Keratinocyte (primary cell): Measurements from ENCODE around the gene SPPL2B. TPM values are rescaled to one million over a fixed set of nuclear protein-coding genes. Genes with fewer than 3 reads are reported as not detected.

Source experiments
- DNase-seq: peaks from one replicate; pipeline ENCODE4 v3.0.0-alpha.2; 2011; ENCODE audit warnings: low read depth, missing footprints, low spot score
- FAIRE-seq: peaks from 2 replicates; lab custom pipeline; 2011; peaks lifted over from hg19 to GRCh38; lab: Jason Lieb, UNC
- H2AFZ ChIP-seq: 2 replicates; pipeline ENCODE4 v1.6.0; 2012; ENCODE audit warnings: low read length, control low read depth, inconsistent platforms; ENCODE audit not compliant: control insufficient read depth
- H3K27ac ChIP-seq: 2 replicates; pipeline ENCODE4 v1.5.1; 2011; ENCODE audit warnings: low read length; ENCODE audit not compliant: control insufficient read depth, insufficient read depth
- H3K27me3 ChIP-seq: 3 replicates; pipeline ENCODE4 v1.6.0; 2011; ENCODE audit warnings: low read length; ENCODE audit not compliant: control insufficient read depth, insufficient read depth; ENCODE audit errors: extremely low read depth
- H3K36me3 ChIP-seq, 2 experiments: 2 replicates in 1 of 2; 3 replicates in 1 of 2; pipeline ENCODE4 v1.5.1; 2011; ENCODE audit warnings: low read length in 2 of 2, mild to moderate bottlenecking in 1 of 2; ENCODE audit not compliant: control insufficient read depth in 2 of 2, insufficient read depth in 2 of 2; ENCODE audit errors: extremely low read depth in 1 of 2
- H3K4me1 ChIP-seq: 3 replicates; pipeline ENCODE4 v1.5.1; 2011; ENCODE audit warnings: low read length; ENCODE audit not compliant: control insufficient read depth, insufficient read depth; ENCODE audit errors: extremely low read depth
- H3K4me2 ChIP-seq: 3 replicates; pipeline ENCODE4 v1.6.0; 2011; ENCODE audit warnings: low read depth, low read length; ENCODE audit not compliant: control insufficient read depth, insufficient read depth; ENCODE audit errors: extremely low read depth
- H3K4me3 ChIP-seq, 3 experiments: fragments of 200-600 bp in 1 of 3; sonication (generic) in 1 of 3; 2 replicates in 2 of 3; 3 replicates in 1 of 3; pipeline ENCODE4 v1.5.1; 2011 to 2016; ENCODE audit warnings: low read length in 3 of 3, mild to moderate bottlenecking in 3 of 3, control low read depth in 2 of 3, inconsistent platforms in 1 of 3, low read depth in 1 of 3, mixed read lengths in 1 of 3, mixed run types in 1 of 3, moderate library complexity in 1 of 3; ENCODE audit not compliant: control insufficient read depth in 2 of 3, insufficient read depth in 2 of 3; ENCODE audit errors: extremely low read depth in 1 of 3
- H3K79me2 ChIP-seq: 2 replicates; pipeline ENCODE4 v1.6.0; 2012; ENCODE audit warnings: low read length; ENCODE audit not compliant: control insufficient read depth, insufficient read depth
- H3K9ac ChIP-seq: 3 replicates; pipeline ENCODE4 v1.6.0; 2011; ENCODE audit warnings: low read length; ENCODE audit not compliant: control insufficient read depth, insufficient read depth; ENCODE audit errors: extremely low read depth
- H3K9me1 ChIP-seq: 3 replicates; pipeline ENCODE4 v1.6.0; 2011; ENCODE audit warnings: low read length; ENCODE audit not compliant: control insufficient read depth, insufficient read depth; ENCODE audit errors: extremely low read depth
- H3K9me3 ChIP-seq: 2 replicates; pipeline ENCODE4 v1.5.1; 2012; ENCODE audit warnings: low read depth, low read length; ENCODE audit not compliant: control insufficient read depth
- H4K20me1 ChIP-seq: 3 replicates; pipeline ENCODE4 v1.6.0; 2011; ENCODE audit warnings: low read length; ENCODE audit not compliant: control insufficient read depth, insufficient read depth; ENCODE audit errors: extremely low read depth
- EZH2 ChIP-seq: IDR thresholded peaks from one replicate; pipeline ENCODE4 v1.6.1; 2012; ENCODE audit warnings: inconsistent platforms, mild to moderate bottlenecking, low read length, moderate library complexity
- dilution Hi-C: fragments of 300-500 bp; cut with MboI; formaldehyde crosslinking; loops from one replicate; pipeline ENCODE4 v1.7.0; 2020; ENCODE audit warnings: low sequenced_read_pairs; ENCODE audit not compliant: extremely low pct_ligation_motif_present
- polyA plus RNA-seq, 5 experiments: library from polyadenylated mRNA; depleted of rRNA in 3 of 5; stranded (reverse) in 3 of 5; stranded (forward) in 1 of 5; unstranded in 1 of 5; fragments of >200 nt; gene quantifications; 1 replicate in 1 of 5; 2 replicates in 3 of 5; 3 replicates in 1 of 5; pipeline versions ENCODE4 v1.2.1 to v1.2.3, GENCODE V29; 2011 to 2012; ENCODE audit warnings: missing spikeins in 2 of 5, low read depth in 1 of 5, low replicate concordance in 1 of 5
- TF ChIP-seq, protein P1 (sequence below), 3 experiments: IDR thresholded peaks in 1 of 3; conservative IDR thresholded peaks in 1 of 3; optimal IDR thresholded peaks in 1 of 3; 2 replicates in 2 of 3; 3 replicates in 1 of 3; pipeline versions ENCODE3 to v1.5.1; 2011; ENCODE audit warnings: low read length in 3 of 3, mild to moderate bottlenecking in 3 of 3, moderate library complexity in 2 of 3, control low read depth in 1 of 3, inconsistent platforms in 1 of 3; ENCODE audit not compliant: insufficient read depth in 2 of 3; ENCODE audit errors: extremely low read depth in 1 of 3

Gene SPPL2B
- polyA plus RNA-seq, 1 donor (not counting 4 experiments of a cell fraction or from before 2014, with no cell fraction given), result 9.3 TPM

DNA sequence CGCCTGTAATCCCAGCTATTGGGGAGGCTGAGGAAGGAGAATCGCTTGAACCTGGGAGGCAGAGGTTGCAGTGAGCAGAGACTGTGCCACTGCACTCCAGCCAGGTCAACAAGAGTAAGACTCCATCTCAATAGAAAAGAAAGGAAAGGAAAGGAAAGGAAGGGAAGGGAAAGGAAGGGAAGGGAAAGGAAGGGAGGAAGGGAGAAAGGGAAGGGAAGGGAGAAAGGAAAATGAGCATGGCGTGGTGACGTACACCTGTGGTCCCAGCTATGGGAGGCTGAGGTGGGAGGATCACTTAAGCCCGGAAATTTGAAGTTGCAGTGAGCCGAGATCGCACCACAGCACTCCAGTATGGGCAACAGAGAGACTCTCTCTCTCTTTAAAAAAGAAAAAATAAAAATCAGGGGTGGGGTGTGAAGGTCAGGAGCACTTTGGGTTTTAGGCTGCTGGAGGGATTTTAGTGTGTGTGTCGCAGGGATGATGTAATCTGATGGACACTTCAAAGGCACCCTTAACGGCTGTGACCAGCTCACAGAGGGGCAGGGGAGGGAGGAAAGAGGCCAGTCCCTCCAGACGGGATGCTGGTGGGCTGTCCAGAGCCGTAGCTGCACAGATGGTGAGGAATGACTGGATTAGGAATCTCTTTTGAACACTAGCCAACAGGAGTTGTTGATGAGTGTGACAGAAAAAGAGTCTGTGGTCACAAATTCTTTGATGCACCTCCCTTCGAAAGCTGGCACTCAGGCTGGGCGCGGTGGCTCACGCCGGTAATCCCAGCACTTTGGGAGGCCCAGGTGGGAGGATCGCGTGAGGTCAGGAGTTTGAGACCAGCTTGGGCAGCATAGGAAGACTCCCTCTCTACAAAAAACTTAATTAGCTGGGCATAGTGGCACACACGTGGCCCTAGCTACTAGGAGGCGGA, 59.1 kb downstream of the SPPL2B start:
- FAIRE-seq, result no peak

DNA sequence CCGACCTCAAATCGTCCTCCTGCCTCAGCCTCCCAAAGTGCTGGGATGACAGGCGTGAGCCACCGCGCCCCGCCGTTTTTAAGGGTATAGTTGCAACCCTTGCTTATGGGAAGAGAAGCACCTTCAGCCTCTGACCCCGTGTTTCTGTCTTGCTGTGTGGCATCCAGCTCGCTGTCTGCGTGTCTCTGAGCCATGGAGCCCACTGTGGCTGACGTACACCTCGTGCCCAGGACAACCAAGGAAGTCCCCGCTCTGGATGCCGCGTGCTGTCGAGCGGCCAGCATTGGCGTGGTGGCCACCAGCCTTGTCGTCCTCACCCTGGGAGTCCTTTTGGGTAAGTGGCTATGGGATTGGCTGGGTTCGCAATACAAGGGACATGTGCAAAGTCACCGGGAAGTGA, 61.1 kb downstream of the SPPL2B start:
- H4K20me1 ChIP-seq, result no peaks in the 10 kb centered on the region
- no peak overlapping the region for H2AFZ ChIP-seq
- no peaks in the 10 kb centered on the region for H3K36me3 ChIP-seq
- no peak overlapping the region for H3K4me3 ChIP-seq
- FAIRE-seq (no peak), DNase-seq (no peak)
- H3K9ac ChIP-seq, result no peak overlapping the region
- no peak overlapping the region for H3K27ac ChIP-seq
- no peaks in the 10 kb centered on the region for H3K9me3 ChIP-seq
- H3K27me3 ChIP-seq, result no peaks in the 10 kb centered on the region
- dilution Hi-C loops, result no loop called here
- no peaks in the 10 kb centered on the region for H3K79me2 ChIP-seq
- no peak overlapping the region for H3K4me2 ChIP-seq
- no peaks in the 10 kb centered on the region for H3K9me1 ChIP-seq
- no peak for TF ChIP-seq EZH2
- TF ChIP-seq, protein P1, sequence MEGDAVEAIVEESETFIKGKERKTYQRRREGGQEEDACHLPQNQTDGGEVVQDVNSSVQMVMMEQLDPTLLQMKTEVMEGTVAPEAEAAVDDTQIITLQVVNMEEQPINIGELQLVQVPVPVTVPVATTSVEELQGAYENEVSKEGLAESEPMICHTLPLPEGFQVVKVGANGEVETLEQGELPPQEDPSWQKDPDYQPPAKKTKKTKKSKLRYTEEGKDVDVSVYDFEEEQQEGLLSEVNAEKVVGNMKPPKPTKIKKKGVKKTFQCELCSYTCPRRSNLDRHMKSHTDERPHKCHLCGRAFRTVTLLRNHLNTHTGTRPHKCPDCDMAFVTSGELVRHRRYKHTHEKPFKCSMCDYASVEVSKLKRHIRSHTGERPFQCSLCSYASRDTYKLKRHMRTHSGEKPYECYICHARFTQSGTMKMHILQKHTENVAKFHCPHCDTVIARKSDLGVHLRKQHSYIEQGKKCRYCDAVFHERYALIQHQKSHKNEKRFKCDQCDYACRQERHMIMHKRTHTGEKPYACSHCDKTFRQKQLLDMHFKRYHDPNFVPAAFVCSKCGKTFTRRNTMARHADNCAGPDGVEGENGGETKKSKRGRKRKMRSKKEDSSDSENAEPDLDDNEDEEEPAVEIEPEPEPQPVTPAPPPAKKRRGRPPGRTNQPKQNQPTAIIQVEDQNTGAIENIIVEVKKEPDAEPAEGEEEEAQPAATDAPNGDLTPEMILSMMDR (optimal IDR thresholded peaks at IDR 0.05 in 1 of 3, IDR thresholded peaks at IDR 0.05 in 1 of 3, conservative IDR thresholded peaks at IDR 0.05 in 1 of 3; ENCODE audit: extremely low read depth in 1 of 3, insufficient read depth in 2 of 3, low read length in 3 of 3), result no peak
- H3K4me1 ChIP-seq, result peaks cover 7% of the 10 kb centered on the region

More for the DNA sequence above, 59.1 kb downstream of the SPPL2B start:
- Histone ChIP-seq H3K36me3 (no peaks in the 10 kb centered on the region), H3K27me3 (no peaks in the 10 kb centered on the region), H3K4me3 (no peak overlapping the region), H3K4me1 (peaks cover 12% of the 10 kb centered on the region), H4K20me1 (no peaks in the 10 kb centered on the region), H3K27ac (no peak overlapping the region), H3K9me3 (no peaks in the 10 kb centered on the region), H2AFZ (no peak overlapping the region), H3K4me2 (no peak overlapping the region), H3K9me1 (no peaks in the 10 kb centered on the region), H3K9ac (no peak overlapping the region), H3K79me2 (no peaks in the 10 kb centered on the region)
- dilution Hi-C loops, result no loop called here
- no peak for TF ChIP-seq EZH2
- TF ChIP-seq, protein P1 (optimal IDR thresholded peaks at IDR 0.05 in 1 of 3, IDR thresholded peaks at IDR 0.05 in 1 of 3, conservative IDR thresholded peaks at IDR 0.05 in 1 of 3; ENCODE audit: extremely low read depth in 1 of 3, insufficient read depth in 2 of 3, low read length in 3 of 3), result no peak
- DNase-seq, result no peak
